T-cell (primary cell): ENCODE data around the gene DOK3. TPM values are rescaled to one million over a fixed set of nuclear protein-coding genes. Genes with fewer than 3 reads are reported as not detected.

Experiments
- ATAC-seq, 4 experiments: fragments of 200-7000 bp in 3 of 4; fragments of 150-1000 bp in 1 of 4; cut with Tn5 transposase; replicated peaks in 1 of 4; 1 replicate in 3 of 4; 2 replicates in 1 of 4; pipeline ENCODE4 v1.10.0; 2021; ENCODE audit warnings: moderate library complexity in 3 of 4, mild to moderate bottlenecking in 2 of 4, moderate number of reproducible peaks in 1 of 4
- CTCF ChIA-PET, 2 donors: fragments of 300-600 bp; sonication (Branson Sonifier 250); formaldehyde crosslinking; loops; one replicate each; lab custom pipeline; 2022; ENCODE audit warnings: antibody characterized with exemption in 2 of 2; lab: Charles Lee
- POLR2A ChIA-PET, 2 donors: fragments of 300-600 bp; sonication (Branson Sonifier 250); formaldehyde crosslinking; loops; one replicate each; lab custom pipeline; 2022; ENCODE audit warnings: antibody characterized with exemption in 2 of 2; lab: Charles Lee
- DNase-seq, 35 experiments: peaks; one replicate each; pipeline versions ENCODE4 v3.0.0 to v3.0.0-alpha.2; 2013 to 2023
- H3K27ac ChIP-seq: one replicate; pipeline ENCODE4 v1.5.1; 2013; ENCODE audit warnings: low read length
- H3K27me3 ChIP-seq, 2 experiments: replicated peaks in 1 of 2; 1 replicate in 1 of 2; 2 replicates in 1 of 2; pipeline versions ENCODE4 v1.6.1 to v1.7.0; 2013; ENCODE audit warnings: low read length in 1 of 2, mixed read lengths in 1 of 2; ENCODE audit not compliant: control insufficient read depth in 2 of 2, insufficient read depth in 2 of 2; ENCODE audit errors: extremely low read depth in 1 of 2
- H3K36me3 ChIP-seq, 2 donors: 1 replicate in 1 of 2; 2 replicates in 1 of 2; pipeline versions ENCODE4 v1.6.1 to v1.7.0; 2013; ENCODE audit warnings: low read length in 1 of 2; ENCODE audit not compliant: control insufficient read depth in 2 of 2, insufficient read depth in 1 of 2; ENCODE audit errors: extremely low read depth in 1 of 2
- H3K4me1 ChIP-seq, 2 experiments: 1 replicate in 1 of 2; 2 replicates in 1 of 2; pipeline versions ENCODE4 v1.6.1 to v1.7.0; 2013; ENCODE audit warnings: low read length in 2 of 2, mixed read lengths in 1 of 2; ENCODE audit not compliant: insufficient read depth in 2 of 2, control insufficient read depth in 1 of 2; ENCODE audit errors: extremely low read depth in 1 of 2
- H3K4me3 ChIP-seq, 2 donors: 1 replicate in 1 of 2; 2 replicates in 1 of 2; pipeline versions ENCODE4 v1.5.1 to v1.7.0; 2013; ENCODE audit warnings: mild to moderate bottlenecking in 2 of 2, low read length in 1 of 2, moderate library complexity in 1 of 2; ENCODE audit not compliant: control insufficient read depth in 1 of 2; ENCODE audit errors: extremely low read depth in 1 of 2
- H3K9me3 ChIP-seq: 2 replicates; pipeline ENCODE4 v1.7.0; 2013
- H3K27ac Mint-ChIP-seq, 2 donors: one replicate each; pipeline ENCODE4 v1.8.0; 2020 to 2021; ENCODE audit warnings: mild to moderate bottlenecking in 2 of 2, mixed read lengths in 2 of 2
- H3K27me3 Mint-ChIP-seq, 2 donors: one replicate each; pipeline ENCODE4 v1.8.0; 2021 to 2022; ENCODE audit warnings: mixed read lengths in 2 of 2
- H3K36me3 Mint-ChIP-seq: one replicate; pipeline ENCODE4 v1.8.0; 2021; ENCODE audit warnings: mixed read lengths
- H3K4me1 Mint-ChIP-seq, 3 donors: one replicate each; pipeline ENCODE4 v1.8.0; 2020 to 2022; ENCODE audit warnings: mixed read lengths in 3 of 3, mild to moderate bottlenecking in 1 of 3
- H3K4me3 Mint-ChIP-seq, 3 donors: one replicate each; pipeline ENCODE4 v1.8.0; 2020 to 2022; ENCODE audit warnings: mild to moderate bottlenecking in 3 of 3, mixed read lengths in 3 of 3, moderate library complexity in 3 of 3
- H3K9me3 Mint-ChIP-seq, 3 donors: one replicate each; pipeline ENCODE4 v1.8.0; 2020 to 2022; ENCODE audit warnings: mixed read lengths in 3 of 3
- WGBS: methylation state at CpG from one replicate; pipeline ENCODE4 v1.1.5; 2013; ENCODE audit warnings: missing lambda C conversion rate; ENCODE audit not compliant: insufficient coverage; 5-methylcytosine and 5-hydroxymethylcytosine counted together
- total RNA-seq, 35 experiments: library from RNA in 6 of 35; stranded (reverse) in 6 of 35; fragments of 120-200 nt in 1 of 35; gene quantifications; one replicate each; pipeline versions ENCODE4 v1.2.1 to v1.2.4 and lab custom pipeline; 2013 to 2026

The DOK3 gene
- total RNA-seq, 5 donors from 2014 or later (not counting 1 experiment from before 2014, with no cell fraction given), result 1.1 to 5.8 (median 4.3) TPM

DNA sequence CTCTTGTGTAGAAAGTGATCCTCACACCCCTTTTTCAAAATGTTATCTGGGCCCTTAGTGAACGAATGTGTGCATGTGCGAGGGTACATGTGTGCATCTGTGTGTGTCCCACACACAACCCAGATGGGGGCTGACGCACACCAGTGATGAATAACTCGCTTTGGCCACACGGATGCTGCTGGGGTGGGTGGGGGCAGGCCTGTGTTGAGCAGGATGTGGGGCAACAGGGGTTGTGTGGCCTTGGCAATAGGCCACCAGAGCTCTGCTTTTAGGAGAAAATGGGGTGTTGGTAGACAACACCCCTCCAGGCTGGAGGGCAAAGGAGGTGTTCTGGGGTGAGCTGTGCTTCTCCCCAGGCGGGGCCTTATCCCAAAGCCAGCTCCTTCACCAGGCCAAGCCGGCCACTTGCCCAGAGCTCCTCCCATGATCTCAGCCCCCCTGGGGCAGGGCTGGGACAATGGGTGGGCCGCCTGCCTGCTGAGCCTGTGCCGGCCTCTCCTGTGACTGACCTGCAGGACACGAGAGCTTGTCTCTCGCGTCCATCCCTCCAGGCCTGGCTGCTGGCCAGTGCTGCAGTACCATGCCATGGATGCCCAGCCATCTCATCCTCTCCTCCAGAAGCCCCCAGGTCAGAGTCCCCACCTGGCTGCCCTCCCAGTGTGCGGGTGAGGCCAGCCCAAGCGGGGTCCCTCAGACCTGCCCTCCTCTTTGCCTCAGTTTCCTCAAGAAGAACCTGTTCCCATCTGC is 37.8 kb downstream of the DOK3 start:
- ATAC-seq, result peak; percentile 36 to 54 (median 44)
- H3K36me3 ChIP-seq, result peaks cover 0 to 3% of the 10 kb centered on the region in 2 donors
- Mint-ChIP-seq H3K4me3 (peak overlapping the region; percentile 54 to 67 (median 58)), H3K27ac (peak overlapping the region in 1 of 2 donors; percentile 76), H3K9me3 (no peaks in the 10 kb centered on the region), H3K36me3 (no peaks in the 10 kb centered on the region), H3K4me1 (peaks cover 37 to 41% (median 40%) of the 10 kb centered on the region in 3 donors), H3K27me3 (peaks cover 0 to 5% of the 10 kb centered on the region in 2 donors)
- no peaks in the 10 kb centered on the region for H3K9me3 ChIP-seq
- H3K4me3 ChIP-seq, result peak overlapping the region in 1 of 2 donors; percentile 39
- WGBS, result 76% methylated on average over 5 of the region's 14 CpGs
- ChIA-PET POLR2A (interaction anchor here in 1 of 2 donors (0.5 to 0.7 kb wide), 2 partner anchors 81 to 521 kb away, joined by 3 to 5 read pairs; no protein-coding TSS in a partner anchor), CTCF (interaction anchor here in 1 of 2 donors (0.9 to 1.5 kb wide), 3 partner anchors 16 to 81 kb away, joined by 3 to 5 read pairs (median 3); no protein-coding TSS in a partner anchor)
- H3K27ac ChIP-seq, result peak overlapping the region; percentile 52
- peaks cover 0 to 29% of the 10 kb centered on the region in 2 experiments for H3K27me3 ChIP-seq
- peak in 24 of 35 experiments; percentile 30 to 67 (median 44) for DNase-seq
- peaks cover 5 to 54% of the 10 kb centered on the region in 2 experiments for H3K4me1 ChIP-seq

- ATAC-seq (no peak), DNase-seq (no peak)
- POLR2A ChIA-PET, result no interaction called here
- Histone ChIP-seq H3K4me3 (no peak overlapping the region), H3K4me1 (peaks cover 5 to 54% of the 10 kb centered on the region in 2 experiments), H3K27me3 (peaks cover 0 to 29% of the 10 kb centered on the region in 2 experiments), H3K36me3 (peaks cover 0 to 3% of the 10 kb centered on the region in 2 donors), H3K27ac (no peak overlapping the region), H3K9me3 (no peaks in the 10 kb centered on the region)
- 70% methylated on average over 2 of the region's 10 CpGs for WGBS
- Mint-ChIP-seq H3K36me3 (peaks cover 1% of the 10 kb centered on the region), H3K27ac (peak overlapping the region in 1 of 2 donors; percentile 79), H3K4me1 (peaks cover 34 to 36% (median 34%) of the 10 kb centered on the region in 3 donors), H3K9me3 (no peaks in the 10 kb centered on the region), H3K27me3 (peaks cover 0 to 5% of the 10 kb centered on the region in 2 donors), H3K4me3 (peak overlapping the region in 2 of 3 donors; percentile 58 to 67)
- CTCF ChIA-PET, result interaction anchor here in 1 of 2 donors (0.6 to 1.5 kb wide), 3 partner anchors 15 to 150 kb away, joined by 3 to 5 read pairs (median 3); no protein-coding TSS in a partner anchor
Measured at GRCh38 chr5:177470759-177471536, 38.7 kb downstream of the DOK3 start.

GRCh38 chr5:177469750-177470525 is 39.7 kb downstream of the DOK3 start:
- WGBS, result 86% methylated on average over 4 of the region's 8 CpGs
- no peaks in the 10 kb centered on the region for H3K9me3 ChIP-seq
- Mint-ChIP-seq H3K27ac (peak overlapping the region in 1 of 2 donors; percentile 79), H3K27me3 (peaks cover 0 to 5% of the 10 kb centered on the region in 2 donors), H3K9me3 (no peaks in the 10 kb centered on the region), H3K4me3 (no peak overlapping the region), H3K36me3 (peaks cover 4% of the 10 kb centered on the region), H3K4me1 (peaks cover 24 to 28% (median 25%) of the 10 kb centered on the region in 3 donors)
- peaks cover 0 to 6% of the 10 kb centered on the region in 2 donors for H3K36me3 ChIP-seq
- H3K27me3 ChIP-seq, result peaks cover 0 to 29% of the 10 kb centered on the region in 2 experiments
- H3K4me1 ChIP-seq, result peaks cover 5 to 45% of the 10 kb centered on the region in 2 experiments
- no peak overlapping the region for H3K4me3 ChIP-seq
- H3K27ac ChIP-seq, result no peak overlapping the region
- ATAC-seq (no peak), DNase-seq (no peak)
- CTCF ChIA-PET, result interaction anchor here (0.6 to 0.7 kb wide), 3 partner anchors 113 to 217 kb away, joined by 3 read pairs; no protein-coding TSS in a partner anchor
- POLR2A ChIA-PET, result no interaction called here

- Mint-ChIP-seq H3K27me3 (peaks cover 0 to 1% of the 10 kb centered on the region in 2 donors), H3K4me3 (no peak overlapping the region), H3K4me1 (peaks cover 16 to 18% (median 18%) of the 10 kb centered on the region in 3 donors), H3K36me3 (peaks cover 4% of the 10 kb centered on the region), H3K9me3 (no peaks in the 10 kb centered on the region), H3K27ac (no peak overlapping the region)
- H3K36me3 ChIP-seq, result peaks cover 0 to 6% of the 10 kb centered on the region in 2 donors
- DNase-seq (no peak), ATAC-seq (no peak)
- ChIA-PET CTCF (no interaction called here), POLR2A (no interaction called here)
- peaks cover 0 to 19% of the 10 kb centered on the region in 2 experiments for H3K27me3 ChIP-seq
- 89% methylated on average over 13 of the region's 25 CpGs for WGBS
- peaks cover 5 to 35% of the 10 kb centered on the region in 2 experiments for H3K4me1 ChIP-seq
- no peaks in the 10 kb centered on the region for H3K9me3 ChIP-seq
- H3K27ac ChIP-seq, result no peak overlapping the region
- H3K4me3 ChIP-seq, result no peak overlapping the region
Measured at GRCh38 chr5:177468685-177469628, 40.7 kb downstream of the DOK3 start.

DNA sequence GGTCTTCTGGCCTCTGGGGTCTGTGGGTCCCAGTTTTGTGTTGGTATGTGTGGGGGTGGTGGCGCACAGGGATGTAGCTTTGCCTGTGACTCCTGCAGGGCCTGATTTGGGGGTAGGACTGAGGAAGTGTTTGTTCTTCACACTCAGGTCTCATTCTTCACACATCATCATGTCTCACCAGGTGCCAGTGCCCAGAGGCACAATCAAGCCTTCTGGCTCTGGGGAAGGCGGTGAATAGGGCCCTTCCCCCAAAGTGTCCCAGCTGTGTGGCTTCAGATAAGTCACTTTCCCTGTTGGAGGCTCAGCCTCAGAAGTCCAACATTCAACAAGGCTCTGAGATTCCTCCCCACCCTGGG is 41.3 kb downstream of the DOK3 start:
- Mint-ChIP-seq H3K27me3 (no peaks in the 10 kb centered on the region), H3K27ac (no peak overlapping the region), H3K36me3 (peaks cover 4% of the 10 kb centered on the region), H3K4me1 (peaks cover 14 to 17% (median 14%) of the 10 kb centered on the region in 3 donors), H3K9me3 (no peaks in the 10 kb centered on the region), H3K4me3 (no peak overlapping the region)
- H3K36me3 ChIP-seq, result peaks cover 0 to 6% of the 10 kb centered on the region in 2 donors
- H3K27me3 ChIP-seq, result peaks cover 0 to 17% of the 10 kb centered on the region in 2 experiments
- 89% methylated on average over 1 of the region's 2 CpGs for WGBS
- no peak for ATAC-seq
- H3K27ac ChIP-seq, result no peak overlapping the region
- no peak overlapping the region for H3K4me3 ChIP-seq
- ChIA-PET POLR2A (no interaction called here), CTCF (no interaction called here)
- H3K9me3 ChIP-seq, result no peaks in the 10 kb centered on the region
- DNase-seq, result no peak
- H3K4me1 ChIP-seq, result peaks cover 5 to 33% of the 10 kb centered on the region in 2 experiments
